Epidermal melanocyte (primary cell): ENCODE measurements around the gene QSOX2.
"Not testable (repeated sequence)": the region's sequence is repeated elsewhere in the genome, so short reads cannot be mapped to it uniquely, and the experiment has no call there.

ENCODE experiments used
- DNase-seq: peaks from one replicate; pipeline ENCODE4 v3.0.0; 2011; ENCODE audit warnings: low spot score; ENCODE audit not compliant: insufficient read length

Gene QSOX2

DNA sequence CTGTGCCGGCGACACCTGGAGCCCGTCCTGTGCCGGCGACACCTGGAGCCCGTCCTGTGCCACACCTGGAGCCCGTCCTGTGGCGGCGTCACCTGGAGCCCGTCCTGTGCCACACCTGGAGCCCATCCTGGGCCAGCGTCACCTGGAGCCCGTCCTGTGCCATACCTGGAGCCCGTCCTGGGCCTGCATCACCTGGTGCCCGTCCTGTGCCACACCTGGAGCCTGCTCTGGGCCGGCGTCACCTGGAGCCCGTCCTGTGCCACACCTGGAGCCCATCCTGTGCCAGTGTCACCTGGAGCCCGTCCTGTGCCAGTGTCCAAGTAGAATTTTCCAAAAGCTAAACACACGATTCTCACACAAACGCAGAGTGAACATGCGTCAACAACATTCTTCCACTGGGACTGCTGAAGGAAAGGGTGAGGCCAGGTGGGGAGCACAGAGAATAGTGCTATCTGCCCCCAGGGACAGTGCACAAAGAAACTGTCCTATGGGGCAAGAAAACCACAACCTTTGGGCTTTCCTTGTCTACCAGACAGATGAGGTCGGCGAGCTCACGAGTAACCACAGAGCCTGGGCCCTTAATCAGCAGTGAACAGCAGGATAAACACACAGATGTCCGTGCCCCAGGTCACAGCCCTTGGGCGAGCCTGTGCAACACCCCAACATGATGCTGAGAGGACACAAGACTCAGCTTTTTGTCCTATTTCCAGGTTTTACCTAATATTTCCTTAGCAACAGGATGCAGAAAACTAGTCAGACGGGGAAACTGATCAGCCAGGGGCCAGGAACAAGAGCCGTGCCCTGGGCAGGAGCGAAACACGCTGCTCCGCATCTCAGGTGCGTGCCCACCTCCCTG, 7.9 kb downstream of the QSOX2 start:
- no peak for DNase-seq

DNA sequence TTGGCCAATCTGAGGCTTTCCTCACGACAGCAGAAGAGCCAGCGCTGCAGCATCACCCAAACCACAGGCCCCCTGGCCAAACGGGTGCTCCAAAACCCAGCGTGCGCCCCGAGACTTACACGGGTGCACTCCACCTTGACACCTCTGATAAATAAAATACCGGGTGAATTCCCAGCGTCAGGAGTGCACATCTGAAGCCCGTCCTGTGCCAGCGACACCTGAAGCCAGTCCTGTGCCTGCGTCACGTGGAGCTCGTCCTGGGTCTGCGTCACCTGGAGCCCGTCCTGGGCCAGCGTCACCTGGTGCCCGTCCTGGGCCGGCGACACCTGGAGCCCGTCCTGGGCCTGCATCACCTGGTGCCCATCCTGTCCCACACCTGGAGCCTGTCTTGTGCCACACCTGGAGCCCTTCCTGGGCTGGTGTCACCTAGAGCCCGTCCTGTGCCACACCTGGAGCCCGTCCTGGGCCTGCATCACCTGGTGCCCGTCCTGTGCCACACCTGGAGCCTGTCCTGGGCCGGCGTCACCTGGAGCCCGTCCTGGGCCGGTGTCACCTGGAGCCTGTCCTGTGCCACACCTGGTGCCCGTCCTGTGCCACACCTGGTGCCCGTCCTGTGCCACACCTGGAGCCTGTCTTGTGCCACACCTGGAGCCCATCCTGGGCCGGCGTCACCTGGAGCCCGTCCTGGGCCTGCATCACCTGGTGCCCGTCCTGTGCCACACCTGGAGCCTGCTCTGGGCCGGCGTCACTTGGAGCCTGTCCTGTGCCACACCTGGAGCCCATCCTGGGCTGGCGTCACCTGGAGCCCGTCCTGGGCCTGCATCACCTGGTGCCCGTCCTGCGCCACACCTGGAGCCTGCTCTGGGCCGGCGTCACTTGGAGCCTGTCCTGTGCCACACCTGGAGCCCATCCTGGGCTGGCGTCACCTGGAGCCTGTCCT, 8.9 kb downstream of the QSOX2 start:
- DNase-seq: not testable (repeated sequence)

DNA sequence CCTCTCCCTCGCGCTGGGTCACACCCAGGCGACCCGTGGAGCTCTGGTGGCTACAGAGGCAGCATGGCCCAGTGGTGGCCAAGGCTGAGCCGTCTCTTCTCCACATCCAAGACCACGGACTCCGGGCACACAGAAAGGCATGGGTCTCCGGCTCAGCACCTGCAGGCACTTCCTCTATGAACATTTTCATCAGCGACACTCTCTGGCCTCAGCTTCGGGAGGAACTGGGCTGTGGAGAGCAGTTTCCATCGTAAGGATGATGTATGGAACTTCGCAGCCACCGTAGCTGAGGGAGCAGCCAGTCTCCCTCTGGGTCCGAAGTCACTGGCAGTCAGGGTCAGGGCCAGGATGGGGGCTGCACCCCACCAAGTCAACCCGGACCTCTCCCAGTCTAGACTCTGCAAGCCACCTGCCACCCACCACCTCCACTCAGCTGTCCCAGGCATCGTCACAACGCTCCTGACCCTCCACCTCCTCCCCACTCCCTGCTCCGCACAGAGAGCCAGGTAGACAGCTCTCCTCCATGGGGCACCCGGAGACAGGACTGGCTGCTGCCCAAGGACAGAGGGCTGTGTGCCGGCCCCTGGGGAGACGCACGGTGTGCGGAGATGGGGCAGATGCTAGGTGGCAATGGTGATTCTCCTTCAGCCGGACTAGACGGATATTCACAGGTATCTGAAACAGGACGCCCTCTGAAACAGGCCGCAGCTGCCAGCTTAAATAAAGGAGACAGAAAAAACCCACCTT, 9.7 kb downstream of the QSOX2 start:
- DNase-seq: no peak

DNA sequence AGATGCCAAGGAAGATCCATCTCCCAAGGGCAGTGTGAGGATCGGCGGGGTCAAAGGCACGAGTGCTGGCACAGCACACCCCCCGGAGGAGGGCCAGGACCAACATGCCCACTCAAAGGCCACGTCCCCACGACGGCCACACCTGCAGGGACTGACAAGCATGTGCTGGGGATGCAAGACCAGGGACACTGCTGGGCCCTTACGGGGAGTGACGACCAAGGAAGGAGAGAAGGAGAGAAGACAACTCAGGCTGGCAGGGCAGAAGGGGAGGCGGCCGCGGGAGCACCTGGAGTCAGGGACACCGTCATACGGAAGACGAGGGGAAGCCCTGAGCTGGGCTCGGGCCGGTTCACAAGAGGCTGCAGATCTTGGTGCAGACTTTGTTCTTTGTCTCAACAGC, 10.4 kb downstream of the QSOX2 start:
- no peak for DNase-seq

DNA sequence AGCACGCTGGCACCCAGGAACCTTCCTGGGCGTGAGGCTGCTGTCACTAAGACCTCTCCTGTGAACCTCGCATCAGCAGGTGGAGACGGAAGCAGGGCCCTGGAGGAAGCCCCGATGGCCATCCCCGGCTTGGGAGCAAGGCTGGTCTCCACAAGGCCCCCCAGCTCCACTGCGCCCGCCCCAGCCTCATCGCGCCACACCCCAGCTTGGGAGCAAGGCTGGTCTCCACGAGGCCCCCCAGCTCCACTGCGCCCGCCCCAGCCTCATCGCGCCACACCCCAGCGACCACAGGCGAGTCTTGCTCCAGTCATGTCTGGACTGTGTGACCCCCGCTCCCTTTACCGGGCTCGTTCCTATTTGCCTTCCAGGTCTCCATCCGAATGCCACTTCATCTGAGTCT, 11.0 kb downstream of the QSOX2 start:
- no peak for DNase-seq

DNA sequence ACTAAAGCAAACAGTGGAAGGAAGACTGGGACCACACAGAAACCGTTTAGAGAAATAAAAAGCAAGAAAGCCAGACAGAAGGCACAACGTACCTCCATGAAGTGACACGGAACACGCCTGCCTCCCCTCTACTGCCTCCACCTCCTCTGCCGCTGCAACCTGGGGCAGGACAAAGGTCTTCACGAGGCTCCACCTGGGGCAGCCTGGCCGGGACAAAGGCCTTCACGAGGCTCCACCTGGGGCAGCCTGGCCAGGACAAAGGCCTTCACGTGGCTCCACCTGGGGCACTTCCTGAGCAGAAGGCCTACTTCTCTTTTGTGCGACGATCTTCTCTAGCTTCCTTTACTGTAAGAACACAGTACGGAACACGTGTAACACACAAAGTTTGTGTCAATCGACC, 11.7 kb downstream of the QSOX2 start:
- DNase-seq: no peak

DNA sequence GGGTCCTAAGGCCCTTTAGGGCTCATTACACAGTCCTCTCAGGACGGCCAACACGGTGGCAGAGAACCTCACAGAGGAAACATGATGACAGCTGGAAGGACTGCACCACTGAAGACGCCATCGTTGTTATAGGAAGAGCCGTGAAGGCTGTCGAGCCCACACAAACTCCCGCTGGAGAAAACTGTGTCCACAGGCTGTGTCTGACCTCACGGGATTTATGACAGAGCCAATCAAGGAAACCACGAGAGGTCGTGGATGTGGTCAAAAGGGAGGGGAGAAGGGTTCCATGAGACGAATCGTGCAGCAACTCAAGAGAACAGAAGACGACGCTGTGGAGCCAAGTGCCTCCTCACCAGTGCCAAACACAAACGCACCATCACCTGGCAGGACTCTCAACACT, 12.2 kb downstream of the QSOX2 start:
- DNase-seq: no peak

DNA sequence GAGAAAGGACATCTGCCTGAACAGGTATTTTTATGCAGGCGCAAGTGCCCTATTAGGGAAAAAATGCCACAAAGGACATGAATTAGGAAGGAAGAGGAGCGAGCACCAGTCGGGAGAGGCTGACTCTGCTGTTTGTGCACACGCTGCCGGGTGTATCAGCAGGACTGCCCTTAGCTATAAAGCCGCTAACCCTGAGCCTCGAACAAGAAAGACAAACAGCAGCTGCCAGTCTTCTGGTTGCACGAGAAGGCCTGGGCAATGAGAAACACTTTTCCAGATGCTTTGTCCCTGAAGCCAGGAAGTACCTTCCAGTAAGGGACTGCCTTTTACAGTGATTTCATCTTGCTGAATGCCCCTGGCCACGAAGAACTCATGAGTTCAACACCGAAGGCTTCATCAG, 12.6 kb downstream of the QSOX2 start:
- DNase-seq: no peak

DNA sequence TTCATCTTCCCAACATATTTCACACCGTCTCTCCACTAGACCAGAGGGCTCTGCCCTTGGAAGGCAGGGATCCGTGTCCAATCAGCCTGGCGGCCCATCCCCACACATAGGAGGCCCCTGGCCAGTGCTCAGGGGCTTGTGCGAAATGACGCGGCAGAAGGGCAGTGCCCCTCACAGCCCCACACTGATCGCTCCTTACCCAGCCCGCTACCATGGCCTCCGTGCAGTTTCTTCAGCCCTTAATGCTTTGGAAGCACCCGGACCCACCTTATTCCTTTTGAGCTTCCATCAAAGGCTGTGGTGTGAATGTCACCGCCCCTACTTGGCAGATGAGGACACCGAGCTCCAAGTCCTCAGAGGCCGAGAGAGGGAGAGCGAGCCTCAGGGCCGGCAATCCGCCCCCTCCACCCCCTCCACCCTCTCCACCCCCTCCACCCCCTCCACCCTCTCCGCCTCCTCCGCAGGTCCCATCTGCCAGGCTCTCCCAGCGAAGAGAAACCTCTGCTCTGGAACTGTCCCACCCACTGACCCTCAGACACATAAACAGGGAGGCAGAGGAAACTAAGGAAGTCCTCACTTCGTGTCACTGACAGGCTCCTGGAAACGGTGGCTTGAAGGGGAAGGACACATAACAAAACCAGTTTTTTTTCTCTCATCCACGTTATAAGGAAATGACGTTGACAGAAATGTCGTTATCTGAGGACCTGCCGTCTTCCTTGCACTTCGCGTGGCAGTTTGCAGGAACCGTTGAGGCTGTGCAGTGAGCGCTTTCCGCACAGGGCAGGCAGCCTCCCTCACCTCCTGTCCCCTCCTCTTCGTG, 13.9 kb downstream of the QSOX2 start:
- no peak for DNase-seq

DNA sequence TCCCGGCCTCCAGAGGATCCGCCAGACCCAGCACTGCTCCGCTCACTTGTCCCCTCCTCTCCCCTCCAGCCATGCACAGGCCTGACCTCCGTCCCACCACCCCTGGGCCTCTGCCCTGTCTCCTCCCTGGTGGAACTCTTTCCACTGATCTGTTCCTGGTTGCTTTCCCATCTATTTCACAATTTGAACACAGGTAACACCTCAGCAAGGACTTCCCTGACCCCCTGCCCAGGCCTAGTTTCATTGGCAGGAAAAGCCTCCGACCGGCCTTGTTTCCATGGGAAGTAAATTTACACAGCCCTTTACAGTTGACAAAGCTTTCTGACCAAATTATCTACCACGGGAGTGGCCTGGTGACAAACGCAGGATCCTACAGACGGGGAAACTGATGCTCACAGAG, 14.8 kb downstream of the QSOX2 start:
- no peak for DNase-seq

DNA sequence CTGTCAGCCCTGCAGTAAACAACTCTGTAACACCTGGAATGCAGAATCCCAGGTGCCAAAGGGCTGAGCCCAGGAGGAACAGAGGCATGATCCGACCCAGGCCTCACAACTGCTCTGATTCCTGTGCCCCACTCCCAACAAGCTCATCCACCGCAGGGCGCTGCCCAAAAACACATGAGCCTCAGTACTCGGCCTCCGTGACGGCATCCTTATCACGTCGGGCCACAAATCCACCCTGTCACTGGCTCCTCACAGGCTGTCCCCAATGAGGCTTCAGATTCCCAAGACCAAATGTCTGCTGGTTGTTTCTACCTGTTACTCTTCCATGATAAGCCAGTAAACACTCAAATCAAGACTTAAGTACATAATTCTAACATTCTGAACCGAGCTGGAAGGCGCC, 15.2 kb downstream of the QSOX2 start:
- DNase-seq: no peak

DNA sequence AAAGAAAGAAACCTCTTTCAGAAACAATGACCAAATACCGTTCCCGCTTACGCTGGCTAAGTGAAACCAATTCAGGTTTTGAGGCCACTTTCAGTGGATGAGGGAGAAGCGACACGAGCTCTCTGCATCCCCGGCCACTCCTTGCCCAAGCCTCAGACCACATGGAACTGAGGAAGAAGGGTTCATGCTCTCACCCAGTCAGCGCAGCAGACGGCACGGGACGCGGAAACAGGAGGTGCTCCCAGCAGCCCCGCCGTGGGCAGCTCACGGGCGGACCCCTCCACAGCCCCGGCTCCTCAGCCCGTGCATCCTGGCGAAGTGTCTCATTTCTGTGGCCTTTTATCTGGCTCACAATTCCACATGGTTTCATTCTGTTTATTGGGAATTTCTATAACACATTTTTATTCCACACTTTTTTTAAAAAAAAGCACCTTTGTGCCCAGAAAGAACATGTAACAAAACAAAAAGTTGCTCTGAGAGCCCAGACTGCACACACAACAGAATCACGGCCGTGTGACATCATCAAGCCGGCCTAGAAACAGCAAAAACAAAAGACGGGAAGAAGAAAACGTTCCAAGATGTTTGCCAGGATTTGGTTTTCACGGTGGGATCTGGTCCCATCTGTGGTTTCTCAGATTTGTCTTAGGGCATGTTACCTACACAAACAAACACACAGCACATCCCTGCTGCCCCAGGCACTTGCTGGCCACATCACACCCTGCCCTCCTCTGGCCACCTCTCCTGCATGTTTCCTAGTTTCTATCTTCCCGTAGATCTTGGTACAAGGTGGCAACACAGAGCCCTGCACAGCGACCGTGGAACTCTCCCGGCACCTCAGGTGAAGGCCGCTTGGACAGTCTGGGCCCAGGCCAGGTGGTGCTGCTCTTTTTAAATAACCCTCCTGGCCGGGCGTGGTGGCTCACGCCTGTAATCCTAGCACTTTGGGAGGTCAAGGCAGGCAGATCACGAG, 16.2 kb downstream of the QSOX2 start:
- no peak for DNase-seq

DNA sequence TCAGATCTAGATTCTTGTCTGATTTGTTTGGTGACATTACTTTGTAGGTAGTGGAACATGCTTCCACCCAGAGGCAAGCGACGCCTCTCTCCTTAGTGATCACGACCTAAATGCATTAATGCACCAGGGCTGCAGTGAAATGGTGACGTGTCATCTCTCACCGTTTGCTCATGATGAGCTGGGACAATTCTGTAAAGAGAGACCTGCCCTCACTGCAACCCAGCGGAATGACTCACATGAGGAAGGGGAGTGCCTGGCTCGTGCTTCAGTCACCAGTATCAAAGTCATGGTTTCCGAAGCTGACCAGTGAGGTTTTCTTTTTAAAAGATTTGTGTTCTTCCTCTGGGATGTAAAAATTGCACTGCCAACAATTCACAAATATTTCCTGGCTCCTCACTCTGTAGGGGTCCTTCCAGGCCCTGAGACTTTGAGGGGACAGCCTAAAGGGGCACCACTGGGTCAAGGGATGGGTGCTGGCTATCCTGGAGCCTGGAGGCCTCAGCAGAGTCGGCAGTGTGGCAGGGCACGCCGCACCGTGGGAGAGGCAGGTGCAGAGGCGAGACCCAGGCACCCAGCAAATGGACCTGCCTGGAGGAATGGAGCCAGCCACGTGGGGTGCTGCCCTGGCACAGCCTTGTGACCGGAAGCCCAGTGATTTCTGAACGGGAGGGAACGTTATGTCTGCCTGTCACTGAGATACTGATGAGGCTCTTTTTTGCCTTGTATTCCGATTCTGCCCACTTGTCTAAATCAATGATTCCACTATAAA, 17.3 kb downstream of the QSOX2 start:
- no peak for DNase-seq

DNA sequence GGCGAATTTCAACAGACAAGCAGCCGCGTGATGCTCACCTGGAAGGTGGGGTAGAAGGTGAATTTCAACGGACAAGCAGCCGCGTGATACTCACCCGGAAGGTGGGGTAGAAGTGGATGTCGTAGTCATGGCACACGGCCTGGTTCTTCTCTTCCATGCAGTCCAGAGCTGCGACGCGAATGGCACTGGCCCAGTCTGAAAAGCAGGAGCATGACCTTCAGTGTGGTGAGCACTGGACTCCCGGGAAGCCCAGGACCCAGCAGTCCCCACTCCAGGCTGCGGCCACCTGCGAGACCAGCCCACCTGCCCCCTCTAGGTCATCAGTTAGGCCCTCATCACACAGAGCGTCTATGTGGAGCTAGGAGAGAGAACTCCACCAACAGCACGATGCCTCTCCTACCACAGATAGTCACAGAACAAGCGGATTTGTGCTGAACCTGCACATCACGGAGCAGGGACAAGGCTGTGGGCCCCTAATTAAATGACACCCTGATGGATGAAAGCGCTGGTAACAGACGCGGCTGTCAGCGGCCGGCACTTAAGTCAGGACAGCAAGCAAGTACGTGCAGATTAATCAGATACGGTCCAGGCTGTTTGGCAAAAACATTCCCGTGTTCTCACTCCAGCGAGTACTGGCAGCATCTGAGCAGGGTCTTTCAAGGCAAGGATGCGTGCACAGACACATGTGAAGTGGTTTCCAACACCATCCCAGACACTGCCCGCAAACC, 18.8 kb downstream of the QSOX2 start:
- no peak for DNase-seq

DNA sequence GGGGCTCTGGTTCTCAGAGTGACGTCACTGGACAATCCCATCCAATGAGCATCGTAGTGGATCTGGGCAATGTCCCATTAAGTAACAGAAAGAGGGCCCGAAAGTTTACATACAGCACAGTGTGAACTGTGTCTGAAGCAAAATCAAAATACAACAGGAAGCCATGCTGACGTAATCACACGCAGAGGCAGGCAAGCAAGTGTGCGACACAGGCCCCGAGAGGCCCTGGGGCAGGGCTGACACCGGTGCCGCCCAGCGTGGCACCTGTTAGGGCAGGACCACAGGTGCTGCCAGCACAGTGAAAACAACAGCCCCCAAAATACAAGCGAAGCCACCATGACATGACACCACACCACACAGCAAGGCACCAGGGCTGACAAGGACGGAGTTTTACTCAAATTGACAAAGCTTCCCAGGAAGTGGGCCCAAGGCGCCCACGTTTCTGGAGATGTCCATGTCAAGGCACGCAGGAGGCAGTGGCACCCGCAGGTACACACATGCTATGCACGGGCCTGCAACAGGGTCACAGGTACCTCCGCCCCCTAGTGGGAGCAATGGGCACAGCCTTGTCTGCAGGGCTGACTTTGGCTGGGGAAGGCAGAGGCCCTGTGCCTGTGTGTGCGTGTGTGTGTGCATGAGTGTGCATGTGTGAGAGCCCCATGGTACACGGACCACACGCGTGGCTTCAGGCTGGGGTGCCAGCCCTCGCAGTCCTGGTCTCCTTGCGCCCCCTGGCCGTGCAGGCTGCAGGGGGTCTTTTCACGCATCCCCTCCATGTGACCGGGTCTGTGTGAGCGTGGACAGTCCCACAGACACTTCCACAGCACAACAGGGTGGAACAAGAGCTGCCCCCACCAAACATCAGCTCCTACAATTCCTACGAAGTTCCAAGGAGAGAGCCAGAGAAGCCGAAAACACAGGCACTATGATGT, 19.6 kb downstream of the QSOX2 start:
- no peak for DNase-seq

DNA sequence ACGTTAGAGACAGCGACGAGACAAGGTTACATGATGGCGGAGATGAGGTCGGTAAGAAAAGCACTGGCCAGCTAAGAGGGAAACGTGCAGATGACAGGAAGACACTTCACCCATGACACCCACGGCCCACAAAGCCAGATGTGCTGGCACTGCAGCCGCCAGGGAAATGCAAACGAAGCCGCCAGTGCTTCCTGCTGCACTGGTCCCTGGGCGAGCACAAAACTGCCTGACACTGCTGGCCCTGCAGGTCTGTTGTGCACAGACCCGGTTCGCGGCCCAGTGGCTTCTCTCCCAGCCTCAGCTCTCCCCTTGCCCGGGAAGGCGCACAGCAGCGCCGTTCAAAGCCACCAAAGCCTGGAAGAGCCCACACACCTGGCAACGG, 20.3 kb downstream of the QSOX2 start:
- no peak for DNase-seq
